AG09309 (cell line): ENCODE measurements around the gene PRM1.

Source experiments
- DNase-seq: peaks from one replicate; pipeline ENCODE4 v3.0.0-alpha.2; 2010; ENCODE audit warnings: low read depth
- H3K4me3 ChIP-seq: 2 replicates; pipeline ENCODE4 v1.5.1; 2011; ENCODE audit warnings: mild to moderate bottlenecking, low read depth, low read length, moderate library complexity; ENCODE audit not compliant: control insufficient read depth
- TF ChIP-seq, protein P1 (sequence below): IDR thresholded peaks from 2 replicates; pipeline ENCODE4 v1.5.1; 2011; ENCODE audit warnings: mild to moderate bottlenecking, low read depth, low read length, inconsistent platforms; ENCODE audit not compliant: insufficient read depth, control insufficient read depth; ENCODE audit errors: missing control alignments

PRM1 gene

GRCh38 chr16:11276143-11276895, 4.8 kb downstream of the PRM1 start, which contains the start of gene PRM2:
PRM2 (minus strand) TSS chr16:11276480; CDS start chr16:11276370, 110 bp downstream.
- TF ChIP-seq, protein P1, sequence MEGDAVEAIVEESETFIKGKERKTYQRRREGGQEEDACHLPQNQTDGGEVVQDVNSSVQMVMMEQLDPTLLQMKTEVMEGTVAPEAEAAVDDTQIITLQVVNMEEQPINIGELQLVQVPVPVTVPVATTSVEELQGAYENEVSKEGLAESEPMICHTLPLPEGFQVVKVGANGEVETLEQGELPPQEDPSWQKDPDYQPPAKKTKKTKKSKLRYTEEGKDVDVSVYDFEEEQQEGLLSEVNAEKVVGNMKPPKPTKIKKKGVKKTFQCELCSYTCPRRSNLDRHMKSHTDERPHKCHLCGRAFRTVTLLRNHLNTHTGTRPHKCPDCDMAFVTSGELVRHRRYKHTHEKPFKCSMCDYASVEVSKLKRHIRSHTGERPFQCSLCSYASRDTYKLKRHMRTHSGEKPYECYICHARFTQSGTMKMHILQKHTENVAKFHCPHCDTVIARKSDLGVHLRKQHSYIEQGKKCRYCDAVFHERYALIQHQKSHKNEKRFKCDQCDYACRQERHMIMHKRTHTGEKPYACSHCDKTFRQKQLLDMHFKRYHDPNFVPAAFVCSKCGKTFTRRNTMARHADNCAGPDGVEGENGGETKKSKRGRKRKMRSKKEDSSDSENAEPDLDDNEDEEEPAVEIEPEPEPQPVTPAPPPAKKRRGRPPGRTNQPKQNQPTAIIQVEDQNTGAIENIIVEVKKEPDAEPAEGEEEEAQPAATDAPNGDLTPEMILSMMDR, result no peak
- no peak for DNase-seq
- H3K4me3 ChIP-seq, result no peak within 1 kb of the TSS

DNA sequence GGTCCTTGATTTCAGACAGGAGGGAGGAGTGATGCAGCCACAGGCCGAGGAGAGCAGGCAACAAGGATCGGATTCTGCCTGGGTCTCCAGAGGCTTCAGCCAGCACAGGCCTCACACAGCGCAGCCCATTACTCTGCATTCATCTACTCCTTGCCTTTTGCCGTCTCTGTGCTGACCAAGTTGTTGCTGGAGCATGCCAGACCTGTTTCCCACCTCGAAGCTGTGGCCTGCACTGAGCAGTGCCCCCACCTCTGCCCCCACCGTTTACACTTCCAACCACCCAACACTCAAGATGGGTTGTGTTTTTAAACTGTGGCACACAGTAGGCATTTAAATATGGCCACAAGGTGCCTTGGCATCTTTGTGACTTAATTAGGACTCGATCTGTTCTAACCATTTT, 6.2 kb downstream of the PRM1 start:
- DNase-seq, result no peak
- TF ChIP-seq, protein P1, result no peak
- no peak overlapping the region for H3K4me3 ChIP-seq

GRCh38 chr16:11273721-11274324, 7.3 kb downstream of the PRM1 start:
- TF ChIP-seq, protein P1, result no peak
- no peak for DNase-seq
- no peak overlapping the region for H3K4me3 ChIP-seq

DNA sequence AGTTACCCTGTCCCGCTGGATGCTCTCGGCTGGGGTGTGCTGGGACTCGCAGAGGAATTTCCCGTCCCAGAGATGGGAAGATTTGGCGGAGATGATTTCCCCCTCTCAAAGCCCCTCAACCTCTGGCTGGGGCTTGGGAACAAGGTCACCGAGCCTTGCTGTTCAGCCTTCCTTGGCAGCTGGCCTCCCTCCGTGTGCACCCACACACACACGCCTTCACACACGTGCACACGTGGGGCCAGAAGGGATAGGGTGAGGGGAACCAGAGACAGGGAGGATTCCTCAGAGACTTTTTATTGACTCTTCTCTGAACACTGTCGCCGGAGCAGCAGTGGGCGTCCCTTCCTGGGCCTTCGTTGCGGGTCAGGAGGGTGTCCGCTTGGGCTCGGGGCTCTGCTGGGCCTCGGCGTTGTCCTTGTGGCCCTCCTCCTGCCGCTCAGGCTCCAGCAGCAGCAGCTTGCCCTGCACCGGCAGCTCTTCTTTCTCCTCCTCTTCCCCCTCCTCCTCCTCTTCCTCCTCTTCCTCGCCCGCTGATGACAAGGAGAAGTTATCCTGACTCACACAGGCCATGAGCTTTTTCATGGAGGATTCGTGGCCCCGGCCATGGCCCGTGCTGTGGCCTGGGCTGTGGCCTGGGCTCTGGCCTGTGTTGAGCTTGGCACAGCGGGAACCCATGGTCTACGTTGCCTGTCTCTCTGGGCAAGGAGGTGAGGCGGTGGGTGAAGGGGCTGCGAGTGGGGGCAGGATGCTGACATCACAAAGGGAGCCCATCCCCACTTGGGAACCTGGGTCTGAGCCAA, 8.0 kb downstream of the PRM1 start, which contains the start of gene PRM3:
Gene PRM3, minus strand, starts transcription at position 709 of the 800 bp plus-strand sequence. Its CDS starts 34 bp downstream, at position 675.
- H3K4me3 ChIP-seq, result no peak within 1 kb of the TSS
- TF ChIP-seq, protein P1, result no peak
- DNase-seq, result no peak

- DNase-seq, result no peak
- no peak overlapping the region for H3K4me3 ChIP-seq
- TF ChIP-seq, protein P1, result no peak
Measured at GRCh38 chr16:11272484-11272883, 8.6 kb downstream of the PRM1 start.

- no peak overlapping the region for H3K4me3 ChIP-seq
- DNase-seq, result no peak
- TF ChIP-seq, protein P1, result no peak
Measured at GRCh38 chr16:11271610-11272009, 9.5 kb downstream of the PRM1 start.
